GM19238 (cell line): ENCODE measurements around the gene SYP.
"Not testable (repeated sequence)": the region's sequence is repeated elsewhere in the genome, so short reads cannot be mapped to it uniquely, and the experiment has no call there.

ENCODE experiments used
- DNase-seq: peaks from one replicate; pipeline ENCODE4 v3.0.0; 2011; ENCODE audit warnings: low spot score; ENCODE audit not compliant: insufficient read length

The SYP gene

DNA sequence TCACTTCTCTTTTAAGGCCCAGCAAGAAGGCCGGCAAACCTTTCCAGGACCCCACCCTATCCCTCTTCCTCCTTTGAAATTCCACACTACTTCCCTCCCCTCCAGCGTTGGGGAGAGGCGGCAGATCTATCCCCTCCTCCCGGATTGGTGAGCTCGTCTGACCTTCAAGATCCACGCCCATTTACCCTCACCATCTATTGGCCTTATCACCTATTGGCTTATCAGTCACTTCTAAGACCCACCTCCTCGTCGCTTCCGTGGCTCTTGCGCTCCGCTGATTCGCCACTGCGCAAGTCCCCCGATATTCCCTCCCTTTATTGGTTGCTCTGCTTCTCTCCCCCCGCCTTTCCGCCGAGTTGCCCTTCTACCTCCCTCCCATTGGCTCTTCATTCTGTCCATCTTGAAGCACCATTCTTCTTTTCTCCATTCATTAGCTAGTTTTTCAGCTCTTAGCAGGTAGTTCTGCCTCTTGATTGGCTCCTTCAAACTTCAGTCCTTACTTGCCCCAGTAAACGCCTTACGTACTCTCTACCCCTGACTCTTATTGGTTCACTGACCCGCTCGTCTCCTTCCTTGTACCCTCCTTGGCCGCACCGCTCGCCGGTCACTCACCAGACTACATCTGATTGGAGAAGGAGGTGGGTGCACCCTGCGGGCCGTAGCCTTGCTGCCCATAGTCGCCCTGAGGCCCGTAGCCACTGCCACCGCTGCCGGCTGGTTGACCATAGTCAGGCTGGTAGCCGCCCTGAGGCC is 9.0 kb downstream of the SYP start:
- DNase-seq: peak; percentile 72

DNA sequence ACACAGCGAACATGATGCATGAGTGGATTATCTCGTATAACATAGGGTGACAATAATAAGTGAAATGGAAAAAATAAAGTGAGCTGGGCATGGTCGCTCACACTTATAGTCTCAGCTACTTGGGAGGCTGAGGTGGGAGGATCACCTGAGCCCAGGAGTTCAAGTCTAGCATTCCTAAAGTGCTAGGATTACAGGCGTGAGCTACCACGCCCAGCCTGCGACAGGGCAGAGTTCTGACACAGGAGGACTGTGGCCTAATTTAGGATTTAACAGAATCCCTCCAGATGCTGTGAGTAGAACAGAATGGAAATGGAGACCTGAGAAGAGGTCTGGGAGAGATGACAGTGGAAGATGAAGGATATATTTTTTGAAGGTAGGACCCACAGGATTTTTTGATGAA is 10.4 kb downstream of the SYP start:
- no peak for DNase-seq

DNA sequence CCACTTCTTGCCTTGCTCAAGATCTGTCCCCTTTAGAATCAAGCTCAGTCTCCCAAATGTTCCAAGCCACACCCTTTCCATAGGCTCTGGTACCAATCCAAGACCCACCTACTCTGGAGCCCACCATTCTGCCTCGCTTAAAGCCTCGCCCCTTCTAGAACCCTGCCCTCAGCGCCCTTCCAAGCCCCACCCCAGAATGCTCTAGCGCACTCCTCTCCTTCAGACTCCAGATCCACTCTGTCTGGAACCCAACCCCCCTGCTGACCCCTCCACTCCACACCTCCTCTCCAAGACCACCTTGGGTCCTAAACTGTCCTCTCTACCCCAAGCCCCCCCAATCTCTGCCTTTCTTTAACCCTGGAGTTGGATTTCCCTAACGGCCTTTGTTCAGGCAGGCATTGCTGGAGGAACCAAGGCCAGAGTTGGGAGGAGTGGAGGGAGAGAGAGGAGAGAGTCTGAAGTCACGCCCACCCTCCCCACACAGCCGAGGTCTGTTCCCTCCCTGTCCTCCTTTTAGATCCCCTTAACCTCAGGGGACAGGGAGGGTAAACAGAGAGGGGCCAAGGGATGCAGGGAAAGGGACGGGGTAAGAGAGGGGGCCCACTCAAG is 11.4 kb downstream of the SYP start:
- DNase-seq: no peak

DNA sequence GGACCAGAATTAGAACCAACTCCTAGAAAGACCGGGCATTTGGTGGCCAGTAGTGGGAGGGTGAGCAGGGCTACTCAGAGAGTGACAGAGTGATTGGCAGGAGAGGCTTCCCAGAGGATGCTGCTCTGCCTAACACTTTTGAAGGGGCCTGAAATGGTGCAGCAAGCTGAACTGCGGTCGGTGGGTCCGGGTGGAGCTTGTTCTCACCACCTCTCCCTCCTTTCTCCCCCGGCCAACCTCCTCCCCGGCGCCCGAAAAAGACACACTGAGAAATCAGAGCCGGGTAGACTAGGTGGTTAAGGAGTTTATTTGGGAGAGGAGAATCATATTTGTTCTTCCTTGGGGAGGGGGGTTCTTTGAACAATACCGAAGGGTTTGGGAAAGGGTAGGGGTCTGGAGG is 12.5 kb downstream of the SYP start:
- no peak for DNase-seq

DNA sequence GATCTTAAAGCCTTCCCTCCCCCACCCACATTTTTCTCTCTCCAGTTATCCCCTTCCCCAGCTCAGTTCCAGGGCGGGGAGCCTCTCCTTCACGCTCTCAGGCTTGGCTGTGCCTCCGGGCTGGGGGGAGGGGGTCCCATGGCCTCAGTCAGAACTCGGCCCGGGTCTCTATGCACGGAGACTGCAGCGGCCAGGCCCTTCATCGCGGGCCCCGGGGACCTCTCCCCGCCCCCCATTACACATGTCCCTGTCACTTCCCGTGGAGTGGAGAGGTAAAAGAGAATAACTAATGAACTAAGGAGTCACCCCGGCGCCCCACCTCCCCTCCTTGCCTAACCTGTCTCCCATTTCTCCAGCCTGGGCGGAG is 13.0 kb downstream of the SYP start:
- no peak for DNase-seq

DNA sequence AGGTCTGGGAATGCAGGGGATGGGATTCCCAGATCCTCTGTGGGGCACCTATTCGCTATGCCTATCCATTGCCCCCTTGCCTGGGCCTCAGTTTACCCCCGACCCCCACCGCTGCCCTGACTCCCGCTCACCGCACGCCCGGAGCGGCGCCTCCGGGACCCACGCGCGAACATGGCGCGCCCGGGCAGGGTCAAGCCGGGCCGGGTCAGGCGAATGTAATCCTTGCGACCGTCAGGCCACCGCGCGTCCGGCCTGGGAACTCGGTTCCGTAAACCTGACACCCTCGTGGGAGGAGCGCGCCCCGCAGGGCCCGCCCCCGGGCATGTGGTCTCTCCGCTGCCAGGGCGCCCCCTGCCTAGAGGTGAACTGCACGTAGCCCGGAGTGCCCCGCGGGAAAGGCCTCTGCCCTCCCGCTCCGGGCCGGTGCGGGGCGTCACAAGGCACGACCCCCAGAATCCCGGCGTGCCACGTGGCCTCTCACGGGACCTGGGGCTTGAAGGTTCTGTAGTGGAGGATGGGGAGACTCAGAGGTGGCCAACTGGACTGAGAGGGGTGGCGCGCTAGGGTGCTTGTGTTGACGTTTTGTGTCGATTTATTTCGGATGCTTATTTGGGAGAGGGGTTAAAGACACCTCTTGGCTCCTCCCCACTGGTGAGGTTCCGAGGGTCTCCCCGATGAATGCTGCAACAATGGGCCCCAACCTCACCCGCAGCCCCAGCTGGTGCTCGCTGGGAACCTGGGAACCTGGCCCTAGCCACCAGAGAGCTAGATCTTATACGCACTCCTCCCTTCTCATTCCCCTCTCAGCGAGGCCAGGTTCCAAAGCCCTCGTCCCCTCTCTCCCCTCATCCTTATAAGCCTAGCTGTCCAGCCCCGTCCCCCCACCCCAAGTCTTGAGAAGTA is 13.6 kb downstream of the SYP start, which contains the start of gene PRICKLE3:
TSS of gene PRICKLE3 (minus strand) at position 249 of the 903 bp plus-strand sequence. CDS start at position 173, 76 bp downstream.
- peak; percentile 64 for DNase-seq

DNA sequence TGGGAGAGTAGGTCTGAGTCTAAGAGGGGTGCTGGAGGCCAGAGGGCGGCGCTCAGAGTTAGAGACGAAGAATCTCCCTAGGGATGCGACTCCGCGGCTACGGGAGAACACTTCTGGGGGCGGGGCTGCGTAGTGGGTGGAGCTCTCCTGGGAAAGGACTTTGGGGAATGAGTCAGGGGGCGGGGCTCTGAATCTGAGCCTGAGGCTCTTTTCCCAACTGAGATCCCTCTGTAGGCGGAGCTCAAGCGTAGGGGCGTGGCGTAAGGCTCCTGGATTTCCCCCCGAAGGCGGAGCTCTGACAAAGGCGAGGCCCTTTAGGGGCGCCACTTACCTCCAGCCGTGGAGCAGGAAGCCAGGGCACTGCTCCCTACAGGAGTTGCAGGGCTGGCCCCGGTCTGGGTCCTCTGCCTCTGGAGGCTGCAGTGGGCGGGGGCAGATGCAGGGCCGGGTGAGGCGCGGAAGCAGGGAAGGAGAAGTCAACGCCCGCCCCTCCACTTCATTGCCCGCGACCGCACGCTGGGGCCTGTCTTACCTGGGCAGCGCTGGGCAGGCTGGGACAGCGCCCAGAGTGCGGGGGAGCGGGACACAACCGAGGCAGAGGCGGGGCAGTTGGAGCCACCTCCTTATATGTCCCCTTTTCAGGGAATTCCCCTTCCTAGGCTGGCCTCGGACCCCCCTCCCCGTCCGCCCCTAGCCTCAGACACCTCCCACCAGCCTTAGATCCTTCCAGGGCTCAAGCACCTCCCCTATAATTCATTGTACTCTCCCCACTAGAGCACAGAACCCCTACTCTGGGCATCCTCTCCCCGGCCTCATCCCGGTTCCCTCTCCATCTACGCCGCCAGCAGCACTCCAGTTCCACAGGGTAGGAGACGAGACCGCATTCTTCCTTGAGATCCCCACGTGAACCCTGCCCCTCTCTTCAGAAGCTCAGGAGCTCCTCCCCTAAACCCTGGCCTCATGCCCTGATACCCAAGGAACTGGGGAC is 15.4 kb downstream of the SYP start:
- no peak for DNase-seq

DNA sequence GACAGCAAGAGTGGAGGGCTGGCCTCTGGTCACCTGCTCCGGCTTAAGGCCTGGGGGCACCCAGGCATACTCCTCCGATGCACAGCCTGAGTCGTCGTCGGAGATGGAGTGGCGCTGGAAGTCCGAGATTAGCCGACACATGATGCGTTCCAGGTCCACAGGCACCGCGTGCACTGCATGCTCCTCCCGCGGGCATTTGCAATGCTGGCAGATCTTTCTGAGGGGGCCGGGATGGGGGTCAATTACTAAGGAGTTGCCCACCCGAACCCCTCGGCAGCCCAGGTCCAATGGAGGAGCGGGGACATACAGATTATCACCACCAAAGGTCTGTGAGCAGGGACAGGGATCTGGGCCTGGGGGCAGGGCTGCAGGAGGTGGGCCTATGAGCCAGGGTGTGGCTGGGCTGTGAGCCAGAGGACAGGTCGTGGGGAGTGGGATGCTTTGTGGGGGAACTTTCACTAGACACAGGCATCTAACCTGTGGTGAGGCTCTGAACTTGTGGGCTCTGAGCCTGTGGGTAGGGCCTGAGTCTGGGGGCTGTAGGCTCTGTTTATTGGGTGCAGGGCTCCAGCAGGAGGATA is 16.2 kb downstream of the SYP start:
- DNase-seq: no peak

DNA sequence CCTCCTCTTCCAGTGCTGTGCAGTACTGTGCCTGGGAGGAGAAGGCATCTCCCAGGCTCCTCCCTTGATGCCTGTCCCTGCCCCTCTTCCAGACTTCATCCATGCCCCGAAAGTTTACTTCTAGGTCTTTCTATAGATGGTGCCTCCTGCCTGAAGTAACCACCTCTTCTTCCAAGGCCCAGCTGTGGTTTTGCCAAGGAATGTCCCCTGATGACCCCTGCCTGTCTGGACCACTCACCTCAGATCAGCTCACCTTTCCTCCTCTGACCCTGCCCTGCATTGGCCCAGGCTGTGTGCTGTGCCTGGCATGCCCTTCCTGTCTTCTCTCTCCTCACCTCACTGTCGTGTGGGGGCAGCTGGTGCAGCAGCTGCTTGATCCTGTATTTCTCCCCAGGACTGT is 20.6 kb downstream of the SYP start:
- DNase-seq: no peak

DNA sequence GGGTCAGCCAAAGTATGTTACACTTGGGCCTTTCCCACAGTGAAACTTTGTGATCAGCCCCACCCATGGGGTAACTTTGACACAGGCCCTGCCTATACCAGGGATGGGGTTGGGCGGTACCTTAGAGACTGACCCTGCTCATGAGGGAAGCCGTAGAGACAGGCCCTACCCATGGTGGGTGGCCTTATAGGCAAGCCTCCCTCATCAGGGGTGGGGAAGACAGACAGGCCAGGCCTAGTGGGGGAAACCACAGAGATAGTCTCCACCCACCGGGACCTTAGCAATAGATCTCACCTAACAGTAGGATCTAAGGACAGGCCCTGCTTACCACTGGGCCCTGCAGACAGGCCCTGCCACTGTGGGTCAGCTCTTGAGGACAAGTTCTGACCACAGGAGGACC is 21.5 kb downstream of the SYP start:
- no peak for DNase-seq

DNA sequence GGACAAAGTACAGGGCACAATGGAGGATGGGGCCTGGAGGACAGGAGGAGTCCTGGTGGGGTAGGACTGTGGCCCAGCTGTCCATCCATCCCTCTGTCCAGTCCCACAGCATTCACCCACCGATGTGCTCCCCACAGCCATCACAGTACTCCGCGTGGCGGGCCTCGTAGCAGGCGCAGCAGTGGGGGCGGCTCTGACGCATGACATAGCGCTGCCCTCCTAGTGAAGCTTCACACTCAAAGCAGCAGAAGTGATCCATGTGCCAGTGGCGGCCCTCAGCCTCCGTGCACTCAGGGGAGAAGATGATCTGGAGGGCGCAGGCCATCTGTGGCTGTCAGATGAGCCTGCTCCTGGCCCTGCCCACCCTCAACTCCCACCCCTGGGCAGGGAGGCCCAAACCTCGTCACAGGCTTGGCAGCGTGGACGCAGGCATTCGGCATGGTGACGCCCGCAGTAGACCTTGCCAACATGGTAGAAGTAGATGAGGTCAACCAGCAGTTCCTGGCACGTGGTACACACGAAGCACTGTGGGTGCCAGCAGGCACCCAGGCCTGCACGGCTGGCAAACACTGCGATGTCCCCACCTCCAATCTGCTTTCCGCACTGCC is 22.0 kb downstream of the SYP start:
- no peak for DNase-seq

DNA sequence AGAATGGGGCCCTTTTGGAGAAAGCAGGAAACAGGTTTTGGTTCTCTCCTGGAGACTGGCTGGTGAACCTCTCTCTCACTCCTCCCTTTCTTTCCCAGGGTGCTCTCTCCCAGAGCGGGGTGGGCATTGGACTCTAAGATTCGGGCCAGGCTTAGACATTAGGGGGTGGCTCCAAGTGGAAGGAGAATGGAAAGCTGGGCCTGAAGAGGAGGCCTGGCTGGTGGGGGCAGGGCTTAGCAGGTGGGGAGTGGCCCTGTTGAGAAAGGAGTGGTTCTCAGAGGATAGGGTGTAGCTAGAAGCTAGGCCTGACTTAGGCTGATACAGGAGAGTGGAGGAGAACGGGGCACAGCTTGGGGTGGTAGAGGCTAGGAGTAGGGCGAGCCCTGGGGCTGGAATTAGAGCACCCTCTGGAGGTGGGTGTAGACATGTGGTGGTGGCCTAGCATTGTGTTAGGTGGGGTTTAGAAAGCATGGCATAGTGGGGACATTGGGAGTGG is 22.6 kb downstream of the SYP start:
- DNase-seq: no peak

DNA sequence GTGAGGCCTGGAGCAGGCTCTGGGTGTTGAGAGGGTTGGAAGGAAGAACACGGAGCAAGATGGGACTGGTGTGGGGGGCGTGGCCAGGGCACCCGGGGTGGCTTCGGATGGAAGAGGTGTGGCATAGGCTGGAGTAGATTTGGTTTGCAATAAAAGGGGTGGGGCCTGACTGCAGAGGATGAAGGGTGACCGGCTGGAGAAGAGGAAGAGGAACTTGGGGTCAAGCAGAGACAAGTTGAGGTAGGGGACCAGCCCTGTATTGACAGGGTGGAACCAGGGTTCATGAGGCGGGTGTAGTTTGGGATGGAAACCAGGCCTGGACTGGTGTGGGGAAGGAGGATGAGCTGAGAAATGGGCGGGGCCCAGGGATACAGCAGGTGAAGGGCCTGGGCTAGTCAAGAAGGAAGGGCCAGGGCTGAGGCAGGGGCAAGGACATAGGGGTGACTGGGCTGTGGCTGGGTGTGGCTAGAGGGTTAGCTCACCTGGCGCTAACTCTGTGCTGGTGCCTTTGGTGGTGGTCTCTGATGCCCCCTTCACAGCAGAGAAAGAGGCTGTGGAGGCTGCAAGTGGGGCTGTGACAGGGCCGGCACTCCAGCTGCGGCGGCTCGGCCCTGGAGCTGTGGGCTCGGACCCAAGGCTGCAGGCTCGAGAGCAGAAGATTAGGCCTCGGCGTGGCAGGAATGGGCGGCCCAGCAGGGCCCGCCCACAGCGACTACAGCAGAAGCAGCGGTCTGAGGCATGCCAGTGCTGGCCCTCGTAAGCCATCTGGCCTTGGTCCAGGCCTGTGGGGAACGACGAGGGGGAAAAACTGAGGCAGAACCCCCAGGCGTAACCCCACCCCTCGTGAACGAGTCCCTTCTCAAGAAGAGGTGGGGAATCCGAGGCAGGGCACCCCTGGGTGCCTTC is 23.3 kb downstream of the SYP start:
- no peak for DNase-seq

DNA sequence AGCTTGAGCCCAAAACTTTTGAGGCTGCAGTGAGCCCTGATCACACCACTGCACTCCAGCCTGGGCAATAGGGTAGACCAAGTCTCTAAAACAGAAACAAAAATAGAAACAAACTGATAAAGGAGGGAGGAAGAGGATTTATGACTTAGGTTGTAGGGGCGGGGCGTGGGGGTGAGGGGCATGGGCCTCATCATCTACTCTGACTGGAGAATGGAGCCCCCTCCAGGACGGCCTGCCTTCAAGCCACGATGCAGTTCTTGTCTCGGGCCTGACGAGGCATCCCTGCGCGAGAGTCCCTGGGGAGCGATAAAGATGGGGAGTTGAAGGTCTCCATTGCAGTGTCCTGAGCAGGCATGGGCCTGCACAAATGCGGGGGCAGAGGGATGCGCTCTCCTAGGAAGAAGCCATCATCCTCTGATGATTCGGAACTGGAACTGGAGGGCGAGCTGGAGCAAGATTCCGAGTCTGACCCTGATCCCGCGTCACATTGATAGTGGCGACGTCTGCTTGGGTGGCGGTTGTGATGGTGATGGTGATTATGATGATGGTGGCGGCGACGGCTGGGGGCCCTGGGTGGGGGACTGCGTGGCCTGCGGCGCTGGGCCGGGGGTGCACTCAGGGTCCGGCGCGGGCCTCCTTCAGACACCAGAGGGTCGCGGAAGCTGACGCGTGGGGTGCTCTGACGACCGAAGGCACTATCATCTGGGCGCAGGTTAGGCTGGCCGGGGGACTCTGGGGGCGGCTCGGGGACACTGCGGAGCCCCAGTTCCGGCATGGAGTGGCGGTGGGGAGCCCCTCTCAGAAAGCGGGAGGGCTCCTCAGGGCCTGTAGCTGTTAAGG is 24.3 kb downstream of the SYP start:
- no peak for DNase-seq

DNA sequence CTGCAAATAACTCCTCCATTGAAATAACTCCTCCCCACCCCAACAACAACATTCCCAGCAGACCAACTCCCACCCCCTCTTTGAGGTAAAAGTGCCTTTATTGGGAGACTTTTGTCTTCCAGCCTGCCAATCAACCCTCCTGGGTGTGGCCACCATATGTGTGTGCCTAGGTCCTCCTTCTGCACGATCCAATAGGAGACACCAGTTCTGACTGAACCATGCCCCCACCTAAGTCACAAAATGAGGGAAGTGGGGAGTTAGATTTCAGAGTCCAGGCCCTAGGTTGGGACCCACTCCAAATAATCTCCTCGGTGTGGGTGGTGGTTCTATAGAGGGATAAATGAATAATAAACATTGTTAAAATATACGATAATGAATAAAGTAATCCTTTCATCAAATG is 25.3 kb downstream of the SYP start:
- DNase-seq: no peak

DNA sequence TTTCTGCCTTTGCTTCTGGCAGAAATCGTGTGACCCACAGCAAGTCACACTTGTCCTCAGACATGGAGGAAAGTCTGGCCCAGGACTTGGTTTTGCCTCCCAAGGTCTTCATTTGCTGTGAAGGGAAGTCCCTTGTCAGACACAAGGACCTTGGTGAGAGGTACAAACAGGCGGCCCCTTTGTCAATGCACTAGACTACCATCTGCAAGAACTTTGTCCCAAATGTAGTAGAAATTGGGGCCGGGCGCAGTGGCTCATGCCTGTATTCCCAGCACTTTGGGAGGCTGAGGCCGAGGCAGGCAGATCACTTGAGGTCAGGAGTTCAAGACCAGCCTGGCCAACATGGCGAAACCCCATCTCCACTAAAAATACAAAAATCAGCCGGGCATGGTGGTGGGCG is 26.4 kb downstream of the SYP start:
- not testable (repeated sequence) for DNase-seq

DNA sequence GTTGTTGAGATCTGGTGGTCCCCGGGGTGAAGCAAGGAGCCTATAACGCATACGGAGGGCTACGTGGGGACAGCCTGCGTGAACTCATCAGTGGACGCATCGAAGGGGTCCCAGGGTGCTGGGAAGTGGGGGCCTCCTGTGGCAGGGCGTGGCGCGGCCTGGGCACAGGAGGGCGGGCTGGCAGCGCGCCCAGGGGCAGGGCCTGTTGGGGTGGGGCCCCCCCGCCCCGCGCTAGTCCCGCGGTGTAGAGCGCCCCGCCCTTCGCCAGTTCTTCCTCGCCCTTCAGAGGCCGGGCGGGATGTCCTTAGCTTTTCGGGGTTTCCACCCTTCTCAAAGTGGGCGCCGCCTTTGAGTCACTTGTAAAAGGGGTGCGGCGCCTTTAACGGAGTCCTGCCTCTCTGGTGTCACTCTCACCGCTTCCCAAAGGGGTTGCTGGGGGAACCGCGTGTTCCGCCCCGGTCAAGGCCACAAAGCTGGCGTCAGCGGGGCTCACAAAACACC is 27.7 kb downstream of the SYP start:
- no peak for DNase-seq

DNA sequence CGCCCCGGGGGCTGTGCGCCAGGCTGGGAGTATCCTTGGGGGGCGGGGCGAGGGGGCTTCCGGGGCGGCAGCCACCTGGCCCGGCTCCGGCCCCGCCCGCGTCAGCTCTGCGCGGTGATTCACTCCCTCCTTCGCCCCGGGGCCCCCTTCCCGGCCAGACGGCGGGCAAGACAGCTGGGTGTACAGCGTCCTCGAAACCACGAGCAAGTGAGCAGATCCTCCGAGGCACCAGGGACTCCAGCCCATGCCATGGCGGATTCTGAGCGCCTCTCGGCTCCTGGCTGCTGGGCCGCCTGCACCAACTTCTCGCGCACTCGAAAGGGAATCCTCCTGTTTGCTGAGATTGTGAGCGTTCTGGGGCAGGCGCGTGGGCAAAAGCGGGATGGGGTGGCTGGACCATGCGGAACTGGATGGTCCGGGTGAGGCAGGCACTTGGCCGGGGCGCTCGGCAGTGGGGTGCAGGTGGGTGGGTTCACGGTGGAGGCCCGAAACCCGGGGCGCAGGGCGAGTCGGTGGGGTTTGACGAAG is 28.2 kb downstream of the SYP start, which contains the start of gene PLP2:
TSS of gene PLP2 (plus strand) at position 147 of the 528 bp plus-strand sequence. CDS start at position 250, 103 bp downstream.
- DNase-seq: no peak
